Measurements from ENCODE around the gene DLG4. TPM values are rescaled to one million over a fixed set of nuclear protein-coding genes. Genes with fewer than 3 reads are reported as not detected.
"Not testable (repeated sequence)": the region's sequence is repeated elsewhere in the genome, so short reads cannot be mapped to it uniquely, and the experiment has no call there.

DLG4 gene
- total and polyA plus RNA-seq, 2 donors (not counting 3 experiments of a cell fraction or from before 2014, with no cell fraction given), result 14.9 to 34.6 TPM

GRCh38 chr17:7159571-7159970 is 60.1 kb downstream of the DLG4 start:
- BruUV-seq (replicated peaks); H3K27ac ChIP-seq (ENCODE audit: insufficient read depth, low read depth, low read length); H3K9me3 ChIP-seq (replicated peaks; ENCODE audit: control insufficient read depth, insufficient read depth, low read length); H2AFZ ChIP-seq (ENCODE audit: low read depth, low read length); CTCF ChIA-PET; H3K36me3 ChIP-seq (ENCODE audit: control insufficient read depth in 2 of 2, extremely low read depth in 1 of 2, insufficient read depth in 2 of 2, low read length in 2 of 2); H3K9ac ChIP-seq (replicated peaks; ENCODE audit: extremely low read depth, insufficient read depth, low read length); H3K27me3 ChIP-seq (ENCODE audit: control insufficient read depth in 2 of 2, insufficient read depth in 2 of 2, low read length in 2 of 2); POLR2A ChIA-PET; H3K9me1 ChIP-seq (replicated peaks; ENCODE audit: control insufficient read depth, extremely low read depth, insufficient read depth, low read length); dilution Hi-C loops (cut with MboI; ENCODE audit: extremely low pct_ligation_motif_present, low sequenced_read_pairs); H4K20me1 ChIP-seq (replicated peaks; ENCODE audit: control insufficient read depth, extremely low read depth, insufficient read depth, low read length); intact Hi-C loops (cut with micrococcal nuclease); H3K4me1 ChIP-seq (ENCODE audit: control insufficient read depth, extremely low read depth, insufficient read depth, low read length); DNase-seq (ENCODE audit: low read depth, low spot score); H3K79me2 ChIP-seq (ENCODE audit: control insufficient read depth, insufficient read depth, low read length); H3K4me2 ChIP-seq (ENCODE audit: insufficient read depth, low read length); FAIRE-seq; H3K4me3 ChIP-seq (replicated peaks in 1 of 3; ENCODE audit: insufficient read depth in 1 of 3, low read depth in 1 of 3, low read length in 3 of 3): not testable (repeated sequence)

- H3K79me2 ChIP-seq (ENCODE audit: control insufficient read depth, insufficient read depth, low read length); H3K9ac ChIP-seq (replicated peaks; ENCODE audit: extremely low read depth, insufficient read depth, low read length); H3K4me3 ChIP-seq (replicated peaks in 1 of 3; ENCODE audit: insufficient read depth in 1 of 3, low read depth in 1 of 3, low read length in 3 of 3); DNase-seq (ENCODE audit: low read depth, low spot score); H2AFZ ChIP-seq (ENCODE audit: low read depth, low read length); H3K9me3 ChIP-seq (replicated peaks; ENCODE audit: control insufficient read depth, insufficient read depth, low read length); H4K20me1 ChIP-seq (replicated peaks; ENCODE audit: control insufficient read depth, extremely low read depth, insufficient read depth, low read length); dilution Hi-C loops (cut with MboI; ENCODE audit: extremely low pct_ligation_motif_present, low sequenced_read_pairs); H3K27ac ChIP-seq (ENCODE audit: insufficient read depth, low read depth, low read length); H3K36me3 ChIP-seq (ENCODE audit: control insufficient read depth in 2 of 2, extremely low read depth in 1 of 2, insufficient read depth in 2 of 2, low read length in 2 of 2); BruUV-seq (replicated peaks); H3K9me1 ChIP-seq (replicated peaks; ENCODE audit: control insufficient read depth, extremely low read depth, insufficient read depth, low read length); H3K4me1 ChIP-seq (ENCODE audit: control insufficient read depth, extremely low read depth, insufficient read depth, low read length); intact Hi-C loops (cut with micrococcal nuclease); POLR2A ChIA-PET; H3K4me2 ChIP-seq (ENCODE audit: insufficient read depth, low read length); FAIRE-seq: not testable (repeated sequence)
- CTCF ChIA-PET, result interaction anchor here (0.7 to 1.7 kb wide), 4 partner anchors 15 to 113 kb away, joined by 3 to 4 read pairs (median 3); no protein-coding TSS in a partner anchor
- H3K27me3 ChIP-seq (ENCODE audit: control insufficient read depth in 2 of 2, insufficient read depth in 2 of 2, low read length in 2 of 2), result peaks cover 9 to 11% of the 10 kb centered on the region in 2 experiments
These were observed 61.2 kb downstream of the DLG4 start for GRCh38 chr17:7158424-7158823.

Measured in endothelial cell of umbilical vein (primary cell).